ENCODE data around the gene B4GALNT2. TPM values are rescaled to one million over a fixed set of nuclear protein-coding genes. Genes with fewer than 3 reads are reported as not detected.

B4GALNT2 gene
- total and polyA plus RNA-seq, 2 of the 13 experiments (the other 11 are each of a cell fraction or from before 2014, with no cell fraction given) = not detected

DNA sequence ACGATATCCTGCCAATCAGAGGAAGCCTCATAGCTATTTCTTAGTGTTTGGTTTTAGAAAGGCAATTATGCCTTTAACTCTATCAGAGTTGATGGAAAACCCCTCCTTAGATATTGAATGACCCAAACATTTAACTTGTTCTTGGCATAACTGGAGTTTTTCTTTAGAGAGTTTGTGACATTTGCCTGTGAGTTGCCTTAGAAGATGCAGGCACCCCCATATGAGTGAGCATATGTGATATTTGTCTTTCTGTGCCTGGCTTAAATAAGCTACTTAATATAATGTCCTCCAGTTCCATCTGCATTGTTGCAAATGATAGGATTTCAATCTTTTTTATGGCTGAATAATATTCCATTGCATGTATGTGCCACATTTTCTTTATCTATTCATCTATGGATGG is 19.6 kb upstream of the B4GALNT2 start:
- ChIA-PET POLR2A (interaction anchor here (1.6 kb wide), 1 partner anchor 11 kb away, joined by 4 read pairs; no protein-coding TSS in a partner anchor), CTCF (ENCODE audit: low intra/inter-chr PET ratio, low total read pairs) (no interaction called here)
- H3K27me3 ChIP-seq (ENCODE audit: control insufficient read depth in 1 of 2, insufficient read depth in 2 of 2, low read length in 2 of 2) = 0 out of 5 replicates have a peak, but pooled peaks cover 0 to 3% of the 10 kb centered on the region in 2 experiments
- H3K79me2 ChIP-seq (ENCODE audit: insufficient read depth, low read length) = no peaks in the 10 kb centered on the region
- H4K20me1 ChIP-seq (ENCODE audit: insufficient read depth, low read length) = no peaks in the 10 kb centered on the region
- peaks cover 7% of the 10 kb centered on the region for H3K4me1 ChIP-seq (ENCODE audit: insufficient read depth, low read length)
- FAIRE-seq = no peak
- no peak overlapping the region for H3K4me2 ChIP-seq (ENCODE audit: low read depth, low read length)
- intact Hi-C loops (cut with micrococcal nuclease; ENCODE audit: unreplicated experiment) = no loop called here
- no peak for TF ChIP-seq SP140L (CRISPR knock-in tag; IDR thresholded peaks at IDR 0.05; ENCODE audit: borderline replicate concordance)
- TF ChIP-seq, protein P1, sequence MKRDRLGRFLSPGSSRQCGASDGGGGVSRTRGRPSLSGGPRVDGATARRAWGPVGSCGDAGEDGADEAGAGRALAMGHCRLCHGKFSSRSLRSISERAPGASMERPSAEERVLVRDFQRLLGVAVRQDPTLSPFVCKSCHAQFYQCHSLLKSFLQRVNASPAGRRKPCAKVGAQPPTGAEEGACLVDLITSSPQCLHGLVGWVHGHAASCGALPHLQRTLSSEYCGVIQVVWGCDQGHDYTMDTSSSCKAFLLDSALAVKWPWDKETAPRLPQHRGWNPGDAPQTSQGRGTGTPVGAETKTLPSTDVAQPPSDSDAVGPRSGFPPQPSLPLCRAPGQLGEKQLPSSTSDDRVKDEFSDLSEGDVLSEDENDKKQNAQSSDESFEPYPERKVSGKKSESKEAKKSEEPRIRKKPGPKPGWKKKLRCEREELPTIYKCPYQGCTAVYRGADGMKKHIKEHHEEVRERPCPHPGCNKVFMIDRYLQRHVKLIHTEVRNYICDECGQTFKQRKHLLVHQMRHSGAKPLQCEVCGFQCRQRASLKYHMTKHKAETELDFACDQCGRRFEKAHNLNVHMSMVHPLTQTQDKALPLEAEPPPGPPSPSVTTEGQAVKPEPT (CRISPR knock-in tag; IDR thresholded peaks at IDR 0.05; ENCODE audit: low read depth) = no peak
- no peak for TF ChIP-seq HMG20A (CRISPR knock-in tag; IDR thresholded peaks at IDR 0.05; ENCODE audit: borderline replicate concordance)
- TF ChIP-seq, protein P2, sequence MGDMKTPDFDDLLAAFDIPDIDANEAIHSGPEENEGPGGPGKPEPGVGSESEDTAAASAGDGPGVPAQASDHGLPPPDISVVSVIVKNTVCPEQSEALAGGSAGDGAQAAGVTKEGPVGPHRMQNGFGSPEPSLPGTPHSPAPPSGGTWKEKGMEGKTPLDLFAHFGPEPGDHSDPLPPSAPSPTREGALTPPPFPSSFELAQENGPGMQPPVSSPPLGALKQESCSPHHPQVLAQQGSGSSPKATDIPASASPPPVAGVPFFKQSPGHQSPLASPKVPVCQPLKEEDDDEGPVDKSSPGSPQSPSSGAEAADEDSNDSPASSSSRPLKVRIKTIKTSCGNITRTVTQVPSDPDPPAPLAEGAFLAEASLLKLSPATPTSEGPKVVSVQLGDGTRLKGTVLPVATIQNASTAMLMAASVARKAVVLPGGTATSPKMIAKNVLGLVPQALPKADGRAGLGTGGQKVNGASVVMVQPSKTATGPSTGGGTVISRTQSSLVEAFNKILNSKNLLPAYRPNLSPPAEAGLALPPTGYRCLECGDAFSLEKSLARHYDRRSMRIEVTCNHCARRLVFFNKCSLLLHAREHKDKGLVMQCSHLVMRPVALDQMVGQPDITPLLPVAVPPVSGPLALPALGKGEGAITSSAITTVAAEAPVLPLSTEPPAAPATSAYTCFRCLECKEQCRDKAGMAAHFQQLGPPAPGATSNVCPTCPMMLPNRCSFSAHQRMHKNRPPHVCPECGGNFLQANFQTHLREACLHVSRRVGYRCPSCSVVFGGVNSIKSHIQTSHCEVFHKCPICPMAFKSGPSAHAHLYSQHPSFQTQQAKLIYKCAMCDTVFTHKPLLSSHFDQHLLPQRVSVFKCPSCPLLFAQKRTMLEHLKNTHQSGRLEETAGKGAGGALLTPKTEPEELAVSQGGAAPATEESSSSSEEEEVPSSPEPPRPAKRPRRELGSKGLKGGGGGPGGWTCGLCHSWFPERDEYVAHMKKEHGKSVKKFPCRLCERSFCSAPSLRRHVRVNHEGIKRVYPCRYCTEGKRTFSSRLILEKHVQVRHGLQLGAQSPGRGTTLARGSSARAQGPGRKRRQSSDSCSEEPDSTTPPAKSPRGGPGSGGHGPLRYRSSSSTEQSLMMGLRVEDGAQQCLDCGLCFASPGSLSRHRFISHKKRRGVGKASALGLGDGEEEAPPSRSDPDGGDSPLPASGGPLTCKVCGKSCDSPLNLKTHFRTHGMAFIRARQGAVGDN (CRISPR knock-in tag; IDR thresholded peaks at IDR 0.05) = no peak
- no peak for TF ChIP-seq POLR2G (IDR thresholded peaks at IDR 0.05; ENCODE audit: low read depth, low read length)
- TF ChIP-seq ZNF430 (CRISPR knock-in tag; IDR thresholded peaks at IDR 0.05) = no peak
- TF ChIP-seq SP4 (CRISPR knock-in tag; IDR thresholded peaks at IDR 0.05) = no peak
- no peak for TF ChIP-seq EHMT2 (IDR thresholded peaks at IDR 0.05; ENCODE audit: borderline replicate concordance, low read depth, low read length)
- TF ChIP-seq ZFP37 (CRISPR knock-in tag; IDR thresholded peaks at IDR 0.05; ENCODE audit: borderline replicate concordance) = no peak
- no peak for TF ChIP-seq ZKSCAN8 (CRISPR knock-in tag; IDR thresholded peaks at IDR 0.05; ENCODE audit: borderline replicate concordance)
- TF ChIP-seq ZNF550 (CRISPR knock-in tag; IDR thresholded peaks at IDR 0.05; ENCODE audit: borderline replicate concordance) = no peak
- no peaks in the 10 kb centered on the region for H3K9me3 ChIP-seq (ENCODE audit: low read length)
- no peak overlapping the region for H3K27ac ChIP-seq (ENCODE audit: extremely low read length, insufficient read depth, low read length)
- DNase-seq (ENCODE audit: low spot score) = no peak
- no peak overlapping the region for H2AFZ ChIP-seq (ENCODE audit: low read length)
- WGBS (ENCODE audit: low lambda C conversion rate) = 87% methylated on average over 1 of the region's 1 CpG
- ATAC-seq = no peak
- H3K36me3 ChIP-seq (replicated peaks in 1 of 2; ENCODE audit: control insufficient read depth in 1 of 2, insufficient read depth in 2 of 2, low read length in 2 of 2) = no peaks in the 10 kb centered on the region
- H3K9ac ChIP-seq (ENCODE audit: insufficient read depth, low read depth, low read length) = no peak overlapping the region
- BruUV-seq (replicated peaks) = no TSS peak
- H3K4me3 ChIP-seq (replicated peaks in 1 of 3; ENCODE audit: insufficient read depth in 1 of 3, low read depth in 2 of 3, low read length in 3 of 3) = no peak overlapping the region
- in situ Hi-C loops (cut with HindIII; ENCODE audit: extremely low pct_ligation_motif_present, low pct_unique_long_range_greater_than_20kb) = no loop called here
